ENCODE measurements around the gene NKAIN2. TPM values are rescaled to one million over a fixed set of nuclear protein-coding genes. Genes with fewer than 3 reads are reported as not detected.
A peak's percentile ranks its signal among the peaks of the same experiment; 100 is the strongest.
"Not testable (repeated sequence)": the region's sequence is repeated elsewhere in the genome, so short reads cannot be mapped to it uniquely, and the experiment has no call there.

Gene NKAIN2
- polyA plus RNA-seq, 4 donors: 13.1 to 40.0 (median 18.3) TPM

DNA sequence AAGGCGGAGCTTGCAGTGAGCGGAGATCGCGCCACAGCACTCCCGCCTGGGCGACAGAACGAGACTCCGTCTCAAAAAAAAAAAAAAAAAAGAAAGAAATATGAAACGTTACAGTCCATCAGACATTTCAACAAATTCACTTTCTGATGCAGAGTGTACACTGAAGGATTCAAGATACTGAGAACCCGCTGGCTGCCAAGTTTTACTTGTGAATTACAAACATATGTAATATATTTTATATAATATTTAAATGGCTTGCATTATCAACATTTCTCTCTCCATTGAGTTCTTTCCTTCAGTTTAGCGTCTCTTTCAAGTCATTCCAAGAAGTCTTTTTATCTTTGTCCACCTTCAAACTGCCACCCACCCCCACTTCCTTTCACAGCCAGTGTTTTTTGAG is 917.7 kb downstream of the NKAIN2 start:
- no peak for DNase-seq (ENCODE audit: low read depth in 4 of 4, low spot score in 3 of 4)

DNA sequence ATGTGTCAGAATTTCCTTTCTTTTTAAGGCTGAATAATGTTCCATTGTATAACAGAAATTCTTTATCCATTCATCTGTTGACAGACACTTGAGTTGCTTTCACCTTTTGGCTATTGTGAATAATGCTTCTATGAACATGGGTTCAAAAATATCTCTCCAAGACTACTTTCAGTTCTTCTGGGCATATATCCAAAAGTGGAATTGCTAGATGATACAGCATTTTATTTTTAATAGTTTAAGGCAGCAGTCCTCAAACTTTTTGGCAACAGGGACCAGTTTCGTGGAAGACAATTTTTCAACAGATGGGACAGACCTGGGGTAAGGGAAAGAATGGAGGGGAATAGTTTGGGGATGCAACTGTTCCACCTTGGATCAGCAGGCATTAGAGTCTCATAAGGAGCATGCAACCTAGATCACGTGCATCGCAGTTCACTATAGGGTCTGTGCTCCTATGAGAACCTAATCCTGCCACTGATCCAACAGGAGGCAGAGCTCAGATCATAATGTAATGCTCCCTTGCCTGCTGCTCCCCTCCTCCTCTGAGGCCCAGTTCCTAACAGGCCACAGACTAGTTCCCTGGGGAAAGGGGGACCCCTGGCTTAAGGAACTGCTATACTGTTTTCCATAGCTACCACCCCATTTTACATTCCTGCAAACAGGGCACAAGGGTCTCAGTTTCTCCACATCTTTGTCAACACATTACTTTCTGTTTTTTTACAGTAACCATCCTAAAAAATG is 918.6 kb downstream of the NKAIN2 start:
- DNase-seq (ENCODE audit: low read depth in 4 of 4, low spot score in 3 of 4): no peak

DNA sequence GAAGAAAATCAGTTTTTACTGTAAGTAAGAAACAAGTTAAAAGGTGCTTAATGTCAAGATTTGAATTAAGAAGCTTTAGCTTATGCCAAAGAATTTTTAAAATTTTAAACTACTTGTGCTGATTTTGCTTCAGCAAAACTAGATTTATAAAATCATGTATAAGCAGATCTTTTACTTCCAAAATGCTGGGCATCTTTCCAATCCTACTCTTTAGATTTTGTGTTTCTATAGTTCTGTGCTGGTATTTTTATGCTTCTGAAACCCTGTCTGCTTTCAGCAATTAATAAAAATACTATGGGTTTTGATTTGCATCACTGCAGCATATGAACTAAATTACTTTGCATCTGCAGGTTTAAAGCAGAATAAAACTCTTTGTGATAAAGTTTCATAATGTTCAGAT is 920.0 kb downstream of the NKAIN2 start:
- DNase-seq (ENCODE audit: low read depth in 4 of 4, low spot score in 3 of 4): no peak

DNA sequence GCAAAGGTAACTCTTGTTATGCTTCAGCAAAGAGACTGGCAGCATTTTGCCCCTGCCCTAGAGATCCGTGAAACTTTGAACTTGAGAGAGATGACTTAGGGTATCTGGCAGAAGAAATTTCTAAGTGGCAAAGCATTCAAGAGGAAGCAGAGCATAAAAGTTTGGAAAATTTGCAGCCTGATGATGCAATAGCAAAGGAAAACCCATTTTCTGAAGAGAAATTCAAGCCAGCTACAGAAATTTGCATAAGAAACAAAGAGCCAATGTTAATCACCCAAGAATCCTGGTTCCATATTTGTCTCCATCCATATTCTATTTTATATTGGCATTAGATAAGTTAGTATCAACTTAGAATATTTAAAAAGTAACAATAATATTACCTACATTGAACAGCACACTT is 934.1 kb downstream of the NKAIN2 start:
- not testable (repeated sequence) for DNase-seq (ENCODE audit: low read depth in 4 of 4, low spot score in 3 of 4)

DNA sequence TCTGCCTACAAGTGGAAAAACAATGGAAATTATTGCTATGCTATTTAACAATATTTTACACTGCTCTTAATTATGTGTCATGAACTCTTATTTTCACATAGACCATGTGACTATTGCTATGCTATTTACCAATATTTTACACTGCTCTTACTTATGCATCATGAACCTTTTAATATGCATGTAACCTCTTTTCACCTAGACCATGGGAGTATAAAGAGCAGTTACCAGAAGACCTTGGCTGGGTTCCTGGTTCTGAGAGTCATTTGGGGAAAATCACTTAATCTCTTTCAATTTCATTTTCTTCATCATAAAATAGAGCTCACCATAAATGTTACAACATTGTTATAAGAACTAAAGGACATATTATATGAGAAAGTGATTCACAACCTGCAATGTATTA is 934.8 kb downstream of the NKAIN2 start:
- DNase-seq (ENCODE audit: low read depth in 4 of 4, low spot score in 3 of 4): no peak

DNA sequence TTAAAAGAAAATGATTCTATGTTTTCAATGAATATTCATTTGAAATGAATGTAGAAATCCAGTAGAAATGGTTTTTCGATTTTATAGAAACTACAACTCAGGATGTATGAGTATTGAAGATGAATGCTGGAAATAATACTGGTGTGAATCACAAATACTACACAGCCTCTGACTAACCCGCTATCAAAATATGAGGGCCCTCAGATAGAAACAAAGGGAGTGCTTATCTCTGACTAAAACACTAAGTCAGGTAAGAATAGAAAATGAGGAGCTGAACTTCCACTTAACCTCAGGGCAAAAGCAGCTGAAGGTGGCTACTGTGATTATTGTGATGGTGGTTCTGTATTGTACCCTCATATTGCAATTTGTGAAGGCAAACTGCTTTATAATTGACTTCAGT is 937.7 kb downstream of the NKAIN2 start:
- no peak for DNase-seq (ENCODE audit: low read depth in 4 of 4, low spot score in 3 of 4)

DNA sequence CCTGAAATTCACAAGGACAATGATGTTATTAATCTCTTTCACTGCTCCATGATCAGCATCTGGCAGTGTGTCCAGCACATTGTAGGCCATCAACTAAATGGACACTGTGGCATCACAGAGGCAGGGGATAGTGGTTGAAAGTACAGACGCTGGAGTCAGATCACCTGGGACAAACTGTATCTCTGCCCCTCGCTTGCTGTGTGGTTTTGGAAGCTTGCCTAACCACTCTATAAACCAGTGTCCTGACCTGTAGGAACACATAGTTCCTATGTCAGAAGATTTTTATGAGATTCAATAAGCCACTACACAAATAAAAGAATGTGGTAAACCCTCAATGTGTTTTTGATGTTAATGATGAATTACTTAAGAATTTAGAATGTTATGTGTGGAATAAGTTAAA is 939.3 kb downstream of the NKAIN2 start:
- DNase-seq (ENCODE audit: low read depth in 4 of 4, low spot score in 3 of 4): no peak

DNA sequence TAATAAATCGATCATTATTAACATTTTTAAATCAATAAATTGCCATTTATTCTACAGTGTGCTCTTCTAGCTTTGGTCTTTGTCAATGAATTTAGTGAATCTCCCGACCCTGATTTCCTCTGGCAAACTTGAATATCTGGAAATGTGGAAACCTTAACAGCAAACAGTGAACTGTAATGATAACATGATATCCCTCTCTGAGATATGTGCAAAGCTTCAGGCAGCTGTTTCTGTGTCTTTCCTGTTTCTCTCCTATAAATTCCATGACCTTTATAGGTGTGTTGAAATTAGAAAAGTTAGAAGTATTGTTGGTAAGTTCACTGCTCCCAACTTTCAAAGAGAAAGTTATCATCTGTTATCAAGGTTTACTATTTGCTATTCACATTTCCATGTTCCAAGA is 939.8 kb downstream of the NKAIN2 start:
- no peak for DNase-seq (ENCODE audit: low read depth in 4 of 4, low spot score in 3 of 4)

DNA sequence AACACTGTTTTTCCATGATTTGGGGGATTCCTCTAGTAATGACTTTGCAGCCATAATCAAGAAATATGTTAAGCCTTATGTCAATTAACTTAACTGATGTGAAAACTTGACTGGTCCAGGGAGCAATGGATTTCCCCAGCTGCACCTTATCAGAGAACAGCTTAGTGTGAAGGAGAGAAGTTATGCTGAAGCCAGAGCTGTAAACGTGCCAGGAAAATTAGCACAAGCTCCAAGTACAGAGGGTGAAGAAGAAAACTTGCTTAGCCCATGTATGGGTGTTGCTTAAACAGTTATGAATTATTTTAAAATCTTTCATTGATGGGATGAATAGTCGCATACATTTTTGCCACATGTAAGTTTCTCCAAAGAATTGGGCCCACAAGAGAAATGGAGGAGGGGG is 943.7 kb downstream of the NKAIN2 start:
- no peak for DNase-seq (ENCODE audit: low read depth in 4 of 4, low spot score in 3 of 4)

DNA sequence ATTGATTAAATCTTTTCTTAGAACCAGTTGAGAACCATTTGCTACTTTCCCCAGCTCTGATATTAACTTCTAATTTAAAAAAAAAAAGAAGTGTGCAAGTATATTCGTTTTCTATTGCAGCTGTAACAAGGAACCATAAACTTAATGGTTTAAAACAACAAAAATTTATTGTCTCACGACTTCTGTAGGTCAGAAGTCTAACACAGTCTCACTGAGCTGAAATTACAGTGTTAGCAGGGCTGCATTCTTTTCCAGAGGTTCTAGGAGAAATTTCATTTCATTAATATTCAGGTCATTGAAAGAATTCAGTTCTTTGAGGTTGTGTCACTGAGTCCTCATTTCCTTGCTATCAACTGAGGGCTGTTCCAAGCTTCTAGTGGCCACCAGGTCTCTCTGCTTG is 945.1 kb downstream of the NKAIN2 start:
- DNase-seq (ENCODE audit: low read depth in 4 of 4, low spot score in 3 of 4): peak in 1 of 4 donors; percentile 14

DNA sequence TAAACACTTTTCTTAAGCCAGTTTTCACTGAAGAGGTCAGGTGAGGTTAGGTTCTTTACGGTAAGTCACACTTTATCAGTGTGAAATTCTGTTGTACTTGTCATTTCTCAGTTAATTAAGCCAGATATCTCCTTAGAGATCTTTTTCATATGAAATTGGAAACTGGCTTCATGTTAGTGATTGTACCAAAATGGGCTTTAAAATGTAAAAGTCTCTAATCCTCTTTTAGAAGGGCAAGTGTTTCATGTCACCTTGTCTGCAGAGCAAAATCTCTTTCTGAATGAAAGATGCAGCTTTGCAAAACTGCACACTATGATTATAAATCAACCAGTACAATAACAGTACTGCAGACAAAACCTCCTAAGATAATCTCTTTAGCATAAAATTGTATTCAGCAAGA is 949.3 kb downstream of the NKAIN2 start:
- no peak for DNase-seq (ENCODE audit: low read depth in 4 of 4, low spot score in 3 of 4)

DNA sequence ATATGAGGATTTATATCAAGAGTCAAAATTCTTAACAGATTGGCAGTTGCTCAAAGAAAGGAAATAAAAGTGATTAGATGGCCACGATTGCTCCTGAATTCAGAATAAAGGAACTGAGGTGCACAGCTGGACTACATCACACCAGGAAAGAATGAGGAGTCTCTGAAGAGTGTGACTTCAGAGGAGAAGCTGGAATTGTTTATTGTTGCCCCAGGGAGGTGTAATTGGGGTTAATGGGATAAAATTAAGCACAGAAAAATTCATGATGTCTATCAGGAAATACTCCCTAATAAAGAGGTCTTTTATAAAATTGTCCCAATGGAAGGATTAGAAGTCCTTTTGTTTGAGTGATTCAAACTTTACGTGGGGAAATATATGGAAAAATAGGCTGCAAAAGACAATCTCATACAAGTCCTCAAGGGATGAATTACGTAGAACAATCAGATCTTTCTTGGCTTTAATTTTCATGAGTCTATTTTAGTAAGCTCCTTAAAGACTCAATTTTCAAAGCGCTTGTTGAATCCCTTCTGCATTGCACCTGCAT is 950.0 kb downstream of the NKAIN2 start:
- peak in 2 of 4 donors; percentile 27 to 45 for DNase-seq (ENCODE audit: low read depth in 4 of 4, low spot score in 3 of 4)

DNA sequence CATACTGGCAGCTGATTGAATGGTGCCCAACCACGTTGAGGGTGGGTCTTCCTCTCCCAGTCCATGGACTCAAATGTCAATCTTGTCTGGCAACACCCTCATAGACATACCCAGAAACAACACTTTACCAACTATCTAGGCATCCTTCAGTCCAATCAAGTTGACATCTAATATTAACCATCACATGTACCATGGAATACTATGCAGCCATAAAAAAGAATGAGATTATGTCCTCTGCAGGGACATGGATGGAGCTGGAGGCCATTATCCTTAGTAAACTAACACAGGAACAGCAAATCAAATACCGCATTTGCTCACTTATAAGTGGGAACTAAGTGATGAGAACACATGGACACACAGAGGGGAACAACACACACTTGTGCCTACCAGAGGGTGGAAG is 951.7 kb downstream of the NKAIN2 start:
- DNase-seq (ENCODE audit: low read depth in 4 of 4, low spot score in 3 of 4): no peak

DNA sequence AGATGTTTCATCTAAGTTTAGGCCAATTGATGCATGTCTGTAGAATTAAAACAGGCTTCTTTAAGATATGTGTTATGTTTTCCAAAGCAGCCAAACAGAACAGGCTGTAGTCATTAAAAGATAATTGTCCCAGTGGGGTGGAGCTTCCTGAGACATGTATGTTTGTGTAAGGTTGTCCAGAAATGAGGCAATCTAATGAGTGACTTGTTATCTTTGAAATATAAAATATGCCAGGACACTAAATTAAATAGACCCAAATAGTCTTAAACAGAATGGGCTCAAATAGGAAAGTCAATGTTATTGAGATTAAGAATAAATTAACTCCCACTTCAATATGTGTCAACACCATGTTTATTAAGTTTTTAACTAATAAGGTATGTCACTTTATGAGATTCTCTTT is 953.9 kb downstream of the NKAIN2 start:
- no peak for DNase-seq (ENCODE audit: low read depth in 4 of 4, low spot score in 3 of 4)

DNA sequence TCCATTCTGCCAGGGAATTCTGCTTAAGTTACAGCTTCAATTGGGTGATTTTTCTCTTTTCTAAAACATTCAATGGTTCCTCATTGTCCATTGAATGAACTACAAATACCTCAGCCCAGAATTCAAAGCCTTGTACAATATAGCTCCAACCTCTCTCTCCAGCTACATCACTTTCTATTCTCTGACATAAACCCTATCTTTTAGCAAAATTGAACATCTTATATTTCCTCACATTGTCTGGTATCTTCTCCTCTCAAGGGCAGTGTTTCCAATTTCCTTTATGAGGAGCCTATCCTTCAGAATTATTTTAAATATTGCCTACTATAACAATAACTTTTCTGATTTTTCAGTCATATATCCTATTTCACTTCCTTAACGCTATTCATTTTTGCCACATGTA is 955.0 kb downstream of the NKAIN2 start:
- no peak for DNase-seq (ENCODE audit: low read depth in 4 of 4, low spot score in 3 of 4)

DNA sequence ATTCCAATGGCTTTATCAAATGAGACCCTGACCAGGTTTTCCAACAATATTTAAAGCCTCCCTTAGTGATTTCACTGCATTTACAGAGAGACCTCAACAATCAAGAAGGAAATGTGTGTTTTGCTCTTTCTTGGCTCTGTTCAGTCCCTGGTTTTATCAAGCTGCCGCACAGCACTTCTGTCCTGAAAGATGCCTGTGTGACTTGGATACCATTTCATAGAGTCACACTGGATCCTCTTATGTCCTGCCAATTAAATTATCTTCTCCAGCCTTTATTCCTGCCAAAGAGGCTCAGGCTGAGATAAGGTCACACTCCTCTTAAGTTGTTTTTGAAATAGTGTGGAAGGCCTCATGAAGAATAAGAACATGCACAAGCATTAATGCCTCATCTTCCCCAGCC is 961.6 kb downstream of the NKAIN2 start:
- DNase-seq (ENCODE audit: low read depth in 4 of 4, low spot score in 3 of 4): no peak

DNA sequence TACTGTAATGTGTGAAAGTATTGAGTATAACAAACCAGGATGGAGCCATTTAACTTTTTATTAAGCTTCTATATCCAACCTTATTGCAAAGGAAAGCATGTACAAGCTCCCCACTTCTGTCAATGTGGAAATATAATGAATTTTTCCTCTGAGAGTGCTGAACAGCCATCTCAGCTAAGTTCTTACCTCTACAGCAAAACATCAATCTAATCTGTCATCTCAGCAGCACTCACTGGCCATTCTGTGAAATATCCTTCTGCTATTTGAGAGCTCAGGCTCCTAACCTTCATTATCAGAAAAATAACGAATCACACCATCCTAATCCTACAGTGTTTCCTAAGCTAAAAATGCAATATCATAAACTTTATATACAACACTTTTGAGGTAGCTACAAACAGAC is 964.6 kb downstream of the NKAIN2 start:
- no peak for DNase-seq (ENCODE audit: low read depth in 4 of 4, low spot score in 3 of 4)

DNA sequence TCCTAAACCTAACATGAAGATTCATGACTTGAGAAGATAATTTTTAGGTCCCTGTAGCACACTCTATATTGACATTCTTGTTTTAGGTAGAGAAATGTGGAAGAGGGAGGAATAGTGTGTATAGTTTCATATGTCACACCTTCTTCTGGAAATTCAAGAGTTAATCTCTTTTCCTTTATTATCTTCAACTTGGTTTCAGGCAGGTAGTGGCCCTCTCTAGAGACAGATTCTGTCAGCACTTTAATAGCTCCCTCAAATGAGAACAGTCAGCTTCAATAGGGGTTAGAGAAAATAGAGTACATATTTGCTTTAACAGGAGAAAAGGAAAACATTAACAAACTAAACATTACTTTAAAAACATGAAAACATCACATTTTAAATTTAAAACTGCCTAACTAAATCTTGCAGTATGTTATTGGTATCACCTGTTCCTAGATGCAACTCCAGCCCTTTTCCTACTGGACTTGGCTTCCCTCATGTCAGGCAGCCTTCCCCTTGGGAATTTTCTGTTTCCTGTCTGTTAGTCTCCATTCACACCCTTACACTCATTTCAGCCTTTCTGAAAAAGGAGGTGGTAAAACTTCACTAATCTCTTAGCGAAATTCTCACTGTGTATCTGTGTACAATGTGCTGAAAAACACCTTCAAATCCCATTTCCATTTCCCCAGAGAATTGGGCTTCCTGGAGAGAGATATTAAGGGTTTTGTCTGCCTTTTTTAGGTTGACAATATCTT is 966.3 kb downstream of the NKAIN2 start:
- no peak for DNase-seq (ENCODE audit: low read depth in 4 of 4, low spot score in 3 of 4)

DNA sequence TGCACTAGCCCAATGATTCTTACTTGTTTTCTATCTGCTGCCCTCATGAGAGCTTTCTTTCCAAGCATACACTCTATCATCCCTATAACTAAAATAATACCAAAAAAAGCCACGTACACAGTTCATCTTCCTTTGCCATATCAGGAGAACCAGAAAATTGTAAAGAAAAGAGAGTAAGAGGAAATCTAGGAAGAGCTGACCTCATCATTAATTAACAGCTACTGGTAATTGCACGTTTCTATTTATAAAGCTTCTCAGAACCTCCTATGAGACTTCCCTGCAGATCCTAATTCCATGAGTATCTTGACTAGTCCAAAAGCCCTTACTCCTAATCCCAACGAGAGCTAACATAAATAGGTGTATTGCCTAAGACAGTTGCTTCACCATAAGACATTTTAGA is 967.1 kb downstream of the NKAIN2 start:
- no peak for DNase-seq (ENCODE audit: low read depth in 4 of 4, low spot score in 3 of 4)

DNA sequence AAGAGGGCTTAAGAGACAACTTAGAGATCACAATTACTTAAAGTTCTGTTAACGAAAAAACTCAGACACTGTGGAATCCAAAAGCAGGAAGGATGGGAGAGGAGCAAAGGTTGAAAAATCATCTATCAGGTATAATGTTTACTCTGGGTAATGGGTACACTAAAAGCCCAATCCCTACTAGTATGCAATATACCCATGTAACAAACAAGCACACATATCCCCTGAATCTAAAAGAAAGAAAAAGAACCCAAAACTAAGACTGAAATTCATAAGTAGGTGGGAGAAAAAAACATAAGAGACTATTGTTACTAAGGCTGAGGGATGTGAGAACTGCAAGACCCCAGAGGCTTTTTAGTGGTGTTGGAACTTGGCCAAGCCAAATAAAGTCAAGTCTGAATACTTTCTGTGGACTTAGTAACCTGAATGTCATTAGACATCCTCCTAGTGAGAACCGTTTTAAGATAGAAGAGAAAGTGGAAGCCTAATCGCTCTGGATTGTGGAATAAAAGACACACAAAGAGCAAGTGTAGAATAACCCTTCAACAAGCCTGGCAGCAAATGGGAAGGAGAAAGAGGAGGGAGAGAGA is 969.2 kb downstream of the NKAIN2 start:
- no peak for DNase-seq (ENCODE audit: low read depth in 4 of 4, low spot score in 3 of 4)

DNA sequence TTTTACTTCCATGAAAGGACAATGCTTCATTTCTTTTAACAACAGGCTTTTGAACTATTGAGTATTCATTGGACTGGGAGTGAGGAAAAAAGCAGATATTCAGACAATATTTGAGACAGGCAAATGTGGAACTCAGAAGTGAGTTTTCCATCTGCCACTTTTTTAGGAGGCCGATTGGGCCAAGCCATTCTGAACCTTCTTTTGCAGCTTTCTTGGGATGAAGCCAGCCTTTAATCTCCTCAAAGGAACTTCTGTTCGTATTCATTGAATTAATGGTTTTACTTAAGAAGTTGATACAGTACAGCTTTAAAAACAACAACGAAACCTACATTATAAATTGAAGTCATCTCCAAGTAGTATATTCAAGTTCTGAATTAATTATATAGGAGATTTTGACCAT is 971.5 kb downstream of the NKAIN2 start:
- no peak for DNase-seq (ENCODE audit: low read depth in 4 of 4, low spot score in 3 of 4)

DNA sequence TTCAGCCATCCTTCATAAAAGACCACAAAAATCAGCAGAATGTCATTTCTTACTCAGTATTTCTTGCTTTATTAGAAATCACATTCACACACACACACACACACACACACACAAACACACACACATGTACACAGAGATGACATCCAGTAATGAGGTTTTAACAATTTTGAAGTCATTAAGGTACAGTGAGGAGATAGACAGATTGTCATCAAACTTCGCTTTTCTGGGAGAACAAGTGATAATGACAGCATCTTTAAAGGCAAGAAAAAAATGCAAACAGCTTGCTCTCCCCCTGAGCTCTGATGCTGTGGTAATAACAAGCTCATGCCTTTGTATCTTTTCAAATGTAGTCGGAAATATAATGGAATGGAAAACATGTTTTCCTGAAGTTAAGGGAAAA is 974.2 kb downstream of the NKAIN2 start:
- DNase-seq (ENCODE audit: low read depth in 4 of 4, low spot score in 3 of 4): no peak

Measured in left renal pelvis (tissue), 4 donors.